Neural cell (in vitro differentiated cells): ENCODE results near the gene NDUFS3.

Source experiments
- EP300 ChIP-seq: fragments of 450-650 bp; conservative IDR thresholded peaks from 2 replicates; pipeline ENCODE4 v1.6.1; 2014; ENCODE audit warnings: antibody characterized with exemption, mild to moderate bottlenecking, moderate library complexity; ENCODE audit not compliant: poor library complexity, severe bottlenecking
- EZH2 ChIP-seq: fragments of 200-600, 300-800 bp; shearing (Covaris generic), sonication (generic); IDR thresholded peaks from 2 replicates; pipeline ENCODE4 v1.6.1; 2014; ENCODE audit warnings: antibody characterized with exemption, low read length, borderline replicate concordance, mild to moderate bottlenecking; ENCODE audit not compliant: insufficient read depth, poor library complexity, severe bottlenecking
- MXI1 ChIP-seq: fragments of 450-650 bp; conservative IDR thresholded peaks from 2 replicates; pipeline ENCODE4 v1.6.1; 2014; ENCODE audit warnings: antibody characterized with exemption, mild to moderate bottlenecking; ENCODE audit not compliant: poor library complexity, severe bottlenecking
- POLR2AphosphoS5 ChIP-seq: IDR thresholded peaks from 2 replicates; pipeline ENCODE4 v1.6.1; 2012
- RAD21 ChIP-seq: fragments of 450-650 bp; conservative IDR thresholded peaks from 2 replicates; pipeline ENCODE4 v1.6.1; 2014; ENCODE audit warnings: antibody characterized with exemption, mild to moderate bottlenecking, moderate library complexity
- SMC3 ChIP-seq: fragments of 450-650 bp; conservative IDR thresholded peaks from 2 replicates; pipeline ENCODE4 v1.6.1; 2014; ENCODE audit warnings: antibody characterized with exemption, mild to moderate bottlenecking, moderate library complexity; ENCODE audit not compliant: poor library complexity
- TAF1 ChIP-seq: IDR thresholded peaks from 2 replicates; pipeline ENCODE4 v1.6.1; 2012; ENCODE audit warnings: low read depth
- TF ChIP-seq, protein P1 (sequence below): fragments of 450-650 bp; IDR thresholded peaks from 2 replicates; pipeline ENCODE4 v1.5.1; 2014; ENCODE audit warnings: antibody characterized with exemption, mild to moderate bottlenecking, moderate library complexity; ENCODE audit not compliant: poor library complexity, severe bottlenecking
- TF ChIP-seq, protein P2 (sequence below): IDR thresholded peaks from 2 replicates; pipeline ENCODE4 v1.6.1; 2012; ENCODE audit warnings: borderline replicate concordance

DNA sequence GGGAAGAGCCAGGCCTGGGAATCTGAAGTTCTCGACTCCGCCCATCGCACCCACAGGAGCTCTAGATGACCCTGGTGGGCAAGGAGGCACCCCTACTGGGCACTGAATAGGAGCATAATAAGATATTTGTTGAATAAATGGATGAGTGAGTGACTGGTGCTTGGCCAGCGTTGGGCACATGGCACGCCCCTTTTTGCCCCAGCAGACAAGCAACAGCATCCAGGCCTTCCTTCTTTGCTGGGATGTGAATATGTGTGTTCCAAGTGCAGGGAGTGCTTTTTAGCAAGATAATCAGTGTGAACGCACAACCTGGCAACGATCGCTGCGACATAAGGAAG is 25.5 kb upstream of the NDUFS3 start:
- TF ChIP-seq, protein P1, sequence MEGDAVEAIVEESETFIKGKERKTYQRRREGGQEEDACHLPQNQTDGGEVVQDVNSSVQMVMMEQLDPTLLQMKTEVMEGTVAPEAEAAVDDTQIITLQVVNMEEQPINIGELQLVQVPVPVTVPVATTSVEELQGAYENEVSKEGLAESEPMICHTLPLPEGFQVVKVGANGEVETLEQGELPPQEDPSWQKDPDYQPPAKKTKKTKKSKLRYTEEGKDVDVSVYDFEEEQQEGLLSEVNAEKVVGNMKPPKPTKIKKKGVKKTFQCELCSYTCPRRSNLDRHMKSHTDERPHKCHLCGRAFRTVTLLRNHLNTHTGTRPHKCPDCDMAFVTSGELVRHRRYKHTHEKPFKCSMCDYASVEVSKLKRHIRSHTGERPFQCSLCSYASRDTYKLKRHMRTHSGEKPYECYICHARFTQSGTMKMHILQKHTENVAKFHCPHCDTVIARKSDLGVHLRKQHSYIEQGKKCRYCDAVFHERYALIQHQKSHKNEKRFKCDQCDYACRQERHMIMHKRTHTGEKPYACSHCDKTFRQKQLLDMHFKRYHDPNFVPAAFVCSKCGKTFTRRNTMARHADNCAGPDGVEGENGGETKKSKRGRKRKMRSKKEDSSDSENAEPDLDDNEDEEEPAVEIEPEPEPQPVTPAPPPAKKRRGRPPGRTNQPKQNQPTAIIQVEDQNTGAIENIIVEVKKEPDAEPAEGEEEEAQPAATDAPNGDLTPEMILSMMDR = no peak
- TF ChIP-seq EZH2 (no peak), MXI1 (no peak), EP300 (peak; percentile 23), RAD21 (peak; percentile 12), POLR2AphosphoS5 (no peak), SMC3 (peak; percentile 36), TAF1 (no peak)
- TF ChIP-seq, protein P2, sequence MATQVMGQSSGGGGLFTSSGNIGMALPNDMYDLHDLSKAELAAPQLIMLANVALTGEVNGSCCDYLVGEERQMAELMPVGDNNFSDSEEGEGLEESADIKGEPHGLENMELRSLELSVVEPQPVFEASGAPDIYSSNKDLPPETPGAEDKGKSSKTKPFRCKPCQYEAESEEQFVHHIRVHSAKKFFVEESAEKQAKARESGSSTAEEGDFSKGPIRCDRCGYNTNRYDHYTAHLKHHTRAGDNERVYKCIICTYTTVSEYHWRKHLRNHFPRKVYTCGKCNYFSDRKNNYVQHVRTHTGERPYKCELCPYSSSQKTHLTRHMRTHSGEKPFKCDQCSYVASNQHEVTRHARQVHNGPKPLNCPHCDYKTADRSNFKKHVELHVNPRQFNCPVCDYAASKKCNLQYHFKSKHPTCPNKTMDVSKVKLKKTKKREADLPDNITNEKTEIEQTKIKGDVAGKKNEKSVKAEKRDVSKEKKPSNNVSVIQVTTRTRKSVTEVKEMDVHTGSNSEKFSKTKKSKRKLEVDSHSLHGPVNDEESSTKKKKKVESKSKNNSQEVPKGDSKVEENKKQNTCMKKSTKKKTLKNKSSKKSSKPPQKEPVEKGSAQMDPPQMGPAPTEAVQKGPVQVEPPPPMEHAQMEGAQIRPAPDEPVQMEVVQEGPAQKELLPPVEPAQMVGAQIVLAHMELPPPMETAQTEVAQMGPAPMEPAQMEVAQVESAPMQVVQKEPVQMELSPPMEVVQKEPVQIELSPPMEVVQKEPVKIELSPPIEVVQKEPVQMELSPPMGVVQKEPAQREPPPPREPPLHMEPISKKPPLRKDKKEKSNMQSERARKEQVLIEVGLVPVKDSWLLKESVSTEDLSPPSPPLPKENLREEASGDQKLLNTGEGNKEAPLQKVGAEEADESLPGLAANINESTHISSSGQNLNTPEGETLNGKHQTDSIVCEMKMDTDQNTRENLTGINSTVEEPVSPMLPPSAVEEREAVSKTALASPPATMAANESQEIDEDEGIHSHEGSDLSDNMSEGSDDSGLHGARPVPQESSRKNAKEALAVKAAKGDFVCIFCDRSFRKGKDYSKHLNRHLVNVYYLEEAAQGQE = no peak
